SK-N-SH (cell line): ENCODE results near the gene STIP1. TPM values are rescaled to one million over a fixed set of nuclear protein-coding genes. Genes with fewer than 3 reads are reported as not detected.

ENCODE experiments used
- CTCF ChIA-PET: fragments of 300-600, 350-600 bp; formaldehyde crosslinking; extraction: SDS; loops from one replicate; lab custom pipeline; 2021; lab: Yijun Ruan, JAX
- POLR2A ChIA-PET: fragments of 350-600 bp; sonication (Branson Sonifier 250); formaldehyde crosslinking; extraction: SDS; loops from one replicate; lab custom pipeline; 2020; ENCODE audit warnings: antibody characterized with exemption, inconsistent platforms; lab: Yijun Ruan, JAX
- DNase-seq: peaks from one replicate; pipeline ENCODE4 v3.0.0; 2012
- H2AFZ ChIP-seq: fragments of 200-600 bp; sonication (generic); 2 replicates; pipeline ENCODE4 v1.8.1; 2016; ENCODE audit warnings: antibody characterized with exemption, mild to moderate bottlenecking, low read depth
- H3F3A ChIP-seq: fragments of 200-600 bp; sonication (generic); replicated peaks from 2 replicates; pipeline ENCODE3; 2016; ENCODE audit warnings: antibody characterized with exemption, mild to moderate bottlenecking; ENCODE audit not compliant: insufficient read depth
- H3K27ac ChIP-seq, 2 experiments: fragments of 200-500 bp in 1 of 2; fragments of 200-600 bp in 1 of 2; sonication (Bioruptor generic) in 1 of 2; sonication (generic), shearing (Covaris generic) in 1 of 2; 2 replicates each; pipeline versions ENCODE4 v1.5.1 to v1.6.1; 2014 to 2016; ENCODE audit warnings: low read depth in 2 of 2, inconsistent platforms in 1 of 2, low read length in 1 of 2, mild to moderate bottlenecking in 1 of 2, mixed read lengths in 1 of 2
- H3K27me3 ChIP-seq: fragments of 200-600 bp; sonication (generic), shearing (Covaris generic); 2 replicates; pipeline ENCODE4 v1.6.1; 2016; ENCODE audit warnings: mixed run types; ENCODE audit not compliant: insufficient read depth
- H3K36me3 ChIP-seq, 2 experiments: fragments of 200-500 bp in 1 of 2; fragments of 200-600 bp in 1 of 2; sonication (Bioruptor generic) in 1 of 2; sonication (generic) in 1 of 2; replicated peaks in 1 of 2; 2 replicates each; pipeline versions ENCODE3 to v1.5.1; 2014 to 2016; ENCODE audit warnings: low read length in 1 of 2, mild to moderate bottlenecking in 1 of 2; ENCODE audit not compliant: insufficient read depth in 2 of 2, control insufficient read depth in 1 of 2
- H3K4me1 ChIP-seq, 2 experiments: fragments of 200-500 bp in 1 of 2; fragments of 200-600 bp in 1 of 2; sonication (Bioruptor generic) in 1 of 2; sonication (generic), shearing (Covaris generic) in 1 of 2; 2 replicates each; pipeline versions ENCODE4 v1.5.1 to v1.6.1; 2014 to 2016; ENCODE audit warnings: low read depth in 1 of 2, low read length in 1 of 2, mixed run types in 1 of 2; ENCODE audit not compliant: insufficient read depth in 2 of 2, control insufficient read depth in 1 of 2
- H3K4me2 ChIP-seq: fragments of 200-600 bp; sonication (generic), shearing (Covaris generic); 2 replicates; pipeline ENCODE4 v1.6.1; 2017; ENCODE audit warnings: mixed run types
- H3K4me3 ChIP-seq, 2 experiments: fragments of 200-500 bp in 1 of 2; fragments of 200-600 bp in 1 of 2; sonication (Bioruptor generic) in 1 of 2; sonication (generic), shearing (Covaris generic) in 1 of 2; 2 replicates each; pipeline versions ENCODE4 v1.5.1 to v1.8.1; 2014 to 2016; ENCODE audit warnings: low read depth in 2 of 2, inconsistent platforms in 1 of 2, low read length in 1 of 2, mild to moderate bottlenecking in 1 of 2, mixed read lengths in 1 of 2, moderate library complexity in 1 of 2
- H3K79me2 ChIP-seq: fragments of 200-600 bp; sonication (generic); 2 replicates; pipeline ENCODE4 v1.8.1; 2017; ENCODE audit warnings: mild to moderate bottlenecking; ENCODE audit not compliant: insufficient read depth
- H3K9ac ChIP-seq: fragments of 200-600 bp; sonication (generic); 2 replicates; pipeline ENCODE4 v1.6.1; 2017; ENCODE audit warnings: mixed run types
- H3K9me2 ChIP-seq: fragments of 200-600 bp; sonication (generic); 2 replicates; pipeline ENCODE4 v1.6.1; 2017; ENCODE audit warnings: mixed run types
- H3K9me3 ChIP-seq: fragments of 200-600 bp; sonication (generic); 2 replicates; pipeline ENCODE4 v1.6.1; 2017; ENCODE audit warnings: mixed run types, mild to moderate bottlenecking, moderate library complexity
- H4K20me1 ChIP-seq: fragments of 200-600 bp; sonication (generic); 2 replicates; pipeline ENCODE4 v1.6.1; 2017; ENCODE audit warnings: mild to moderate bottlenecking, mixed run types; ENCODE audit not compliant: insufficient read depth
- CHD2 ChIP-seq: fragments of 150-350 bp; IDR thresholded peaks from 2 replicates; pipeline ENCODE4 v1.6.1; 2018; ENCODE audit warnings: low read length; ENCODE audit not compliant: partially characterized antibody
- EP300 ChIP-seq, 2 experiments: IDR thresholded peaks; 2 replicates each; pipeline versions ENCODE4 v1.4.0 to v1.6.1; 2012; ENCODE audit warnings: borderline replicate concordance in 1 of 2, low read depth in 1 of 2, low read length in 1 of 2
- FOXJ3 ChIP-seq: sonication (generic); formaldehyde crosslinking; IDR thresholded peaks from 2 replicates; pipeline ENCODE4 v1.5.1; 2020; ENCODE audit warnings: mild to moderate bottlenecking, missing genetic modification reagents
- FOXM1 ChIP-seq: IDR thresholded peaks from 2 replicates; pipeline ENCODE4 v1.4.0; 2012; ENCODE audit warnings: low read depth, mild to moderate bottlenecking
- MEF2A ChIP-seq: IDR thresholded peaks from 2 replicates; pipeline ENCODE4 v1.4.0; 2012; ENCODE audit warnings: low read depth, borderline replicate concordance
- MXI1 ChIP-seq: IDR thresholded peaks from 2 replicates; pipeline ENCODE4 v1.6.1; 2012; ENCODE audit warnings: mild to moderate bottlenecking, low read depth, low read length, improper control_type of control experiment
- POLR2AphosphoS5 ChIP-seq: IDR thresholded peaks from 2 replicates; pipeline ENCODE4 v1.6.1; 2012; ENCODE audit warnings: low read depth, low read length
- RAD21 ChIP-seq: IDR thresholded peaks from 2 replicates; pipeline ENCODE4 v1.6.1; 2012; ENCODE audit warnings: mild to moderate bottlenecking, low read length
- RFX5 ChIP-seq: IDR thresholded peaks from 2 replicates; pipeline ENCODE4 v1.6.1; 2012; ENCODE audit warnings: mild to moderate bottlenecking, improper control_type of control experiment, low read length
- SIN3A ChIP-seq: IDR thresholded peaks from 2 replicates; pipeline ENCODE4 v1.6.1; 2012; ENCODE audit warnings: low read depth, mild to moderate bottlenecking, low read length, moderate library complexity, borderline replicate concordance
- TCF12 ChIP-seq: IDR thresholded peaks from 2 replicates; pipeline ENCODE4 v1.4.0; 2012
- WGBS: methylation state at CpG from one replicate; pipeline ENCODE4 v1.1.6; 2017; ENCODE audit warnings: low lambda C conversion rate; 5-methylcytosine and 5-hydroxymethylcytosine counted together
- polyA plus RNA-seq, 3 experiments: library from polyadenylated mRNA; depleted of rRNA; stranded (reverse); fragments of >200 nt; gene quantifications; 2 replicates each; pipeline ENCODE4 v1.2.3, GENCODE V29; 2012

STIP1 gene
- polyA plus RNA-seq, 1 of the 3 experiments (the other 2 are of a cell fraction): 163 TPM

GRCh38 chr11:64136765-64137441, 49.1 kb upstream of the STIP1 start:
- Histone ChIP-seq H2AFZ (no peak overlapping the region), H4K20me1 (no peaks in the 10 kb centered on the region)
- TF ChIP-seq FOXJ3 (CRISPR knock-in tag) (no peak), SIN3A (no peak), FOXM1 (no peak), TCF12 (no peak), RFX5 (no peak), MXI1 (no peak)
- TF ChIP-seq, all 33 proteins: peak for 0
- POLR2A ChIA-PET: no interaction called here
- no peak for DNase-seq
- Histone ChIP-seq H3F3A (no peaks in the 10 kb centered on the region), H3K9me2 (no peaks in the 10 kb centered on the region), H3K79me2 (no peaks in the 10 kb centered on the region), H3K4me2 (no peak overlapping the region), H3K27ac (no peak overlapping the region), H3K9ac (no peak overlapping the region), H3K4me3 (no peak overlapping the region), H3K27me3 (no peaks in the 10 kb centered on the region), H3K9me3 (no peaks in the 10 kb centered on the region), H3K4me1 (peaks cover 0 to 54% of the 10 kb centered on the region in 2 experiments; a peak in 2 of 4 replicates), H3K36me3 (no peaks in the 10 kb centered on the region)
- CTCF ChIA-PET: interaction anchor here (0.9 to 1.5 kb wide), 4 partner anchors 11 to 42 kb away, joined by 3 to 4 read pairs (median 3); no protein-coding TSS in a partner anchor
- 80% methylated on average over 16 of the region's 17 CpGs for WGBS

GRCh38 chr11:64138398-64138797, 47.6 kb upstream of the STIP1 start:
- POLR2A ChIA-PET: interaction anchor here (1.2 to 1.8 kb wide), 2 partner anchors 9 to 80 kb away, joined by 3 to 5 read pairs; no protein-coding TSS in a partner anchor
- DNase-seq: no peak
- H2AFZ ChIP-seq: no peak overlapping the region
- TF ChIP-seq MEF2A (no peak), RAD21 (no peak)
- H4K20me1 ChIP-seq: no peaks in the 10 kb centered on the region
- no peak overlapping the region for H3K27ac ChIP-seq
- H3F3A ChIP-seq: no peaks in the 10 kb centered on the region
- CTCF ChIA-PET: interaction anchor here (1.0 to 1.5 kb wide), 3 partner anchors 9 to 98 kb away, joined by 3 to 6 read pairs (median 4); no protein-coding TSS in a partner anchor
- H3K79me2 ChIP-seq: no peaks in the 10 kb centered on the region
- H3K9me2 ChIP-seq: no peaks in the 10 kb centered on the region
- no peaks in the 10 kb centered on the region for H3K9me3 ChIP-seq
- no peak overlapping the region for H3K9ac ChIP-seq
- WGBS: 93% methylated on average over 16 of the region's 16 CpGs
- no peaks in the 10 kb centered on the region for H3K27me3 ChIP-seq
- H3K4me2 ChIP-seq: no peak overlapping the region
- peaks cover 0 to 45% of the 10 kb centered on the region in 2 experiments; a peak in 1 of 4 replicates for H3K4me1 ChIP-seq
- no peaks in the 10 kb centered on the region for H3K36me3 ChIP-seq
- no peak overlapping the region for H3K4me3 ChIP-seq

- no peaks in the 10 kb centered on the region for H3K9me3 ChIP-seq
- H3F3A ChIP-seq: no peaks in the 10 kb centered on the region
- H3K9ac ChIP-seq: no peak overlapping the region
- DNase-seq: peak; percentile 65
- CTCF ChIA-PET: no interaction called here
- peak overlapping the region in 1 of 2 experiments; percentile 35; a peak in 1 of 4 replicates for H3K27ac ChIP-seq
- H3K36me3 ChIP-seq: no peaks in the 10 kb centered on the region
- H2AFZ ChIP-seq: no peak overlapping the region
- no peaks in the 10 kb centered on the region for H3K79me2 ChIP-seq
- H3K27me3 ChIP-seq: no peaks in the 10 kb centered on the region
- H4K20me1 ChIP-seq: no peaks in the 10 kb centered on the region
- POLR2A ChIA-PET: interaction anchor here (1.8 kb wide), 1 partner anchor 80 kb away, joined by 3 read pairs; no protein-coding TSS in a partner anchor
- H3K4me3 ChIP-seq: no peak overlapping the region
- H3K4me1 ChIP-seq: peaks cover 0 to 45% of the 10 kb centered on the region in 2 experiments; a peak in 1 of 4 replicates
- TF ChIP-seq CHD2: no peak
- peak in 1 of 2 experiments; percentile 14; a peak in 1 of 4 replicates for TF ChIP-seq EP300 (IDR thresholded peaks at IDR 0.05; ENCODE audit: borderline replicate concordance in 1 of 2, low read depth in 1 of 2, low read length in 1 of 2)
- TF ChIP-seq MXI1: peak; percentile 67; the same call in 1 of the 2 replicates
- TF ChIP-seq POLR2AphosphoS5: no peak
- H3K4me2 ChIP-seq: no peak overlapping the region
- H3K9me2 ChIP-seq: no peaks in the 10 kb centered on the region
- 97% methylated on average over 13 of the region's 15 CpGs for WGBS
These were observed 46.9 kb upstream of the STIP1 start for GRCh38 chr11:64139049-64139448.
